ENCODE data around the gene TMEM150C.

The TMEM150C gene

GRCh38 chr4:82579932-82580331, 18.1 kb upstream of the TMEM150C start:
- TF ChIP-seq SIN3A (IDR thresholded peaks at IDR 0.05; ENCODE audit: borderline replicate concordance, insufficient read depth, low read length) = no peak
- TF ChIP-seq REST (IDR thresholded peaks at IDR 0.05; ENCODE audit: insufficient read depth in 1 of 2, low read depth in 2 of 2, low read length in 2 of 2) = no peak
- no peak for TF ChIP-seq TAF1 (IDR thresholded peaks at IDR 0.05; ENCODE audit: borderline replicate concordance, insufficient read depth, low read length)
- no peak for TF ChIP-seq FOXP2 (optimal IDR thresholded peaks at IDR 0.05; ENCODE audit: borderline replicate concordance, extremely low read depth, extremely low read length, insufficient read depth)

- no peak for TF ChIP-seq TAF1 (IDR thresholded peaks at IDR 0.05; ENCODE audit: borderline replicate concordance, insufficient read depth, low read length)
- TF ChIP-seq REST (IDR thresholded peaks at IDR 0.05; ENCODE audit: insufficient read depth in 1 of 2, low read depth in 2 of 2, low read length in 2 of 2) = no peak
- no peak for TF ChIP-seq POLR2AphosphoS5 (IDR thresholded peaks at IDR 0.05; ENCODE audit: low read depth, low read length)
- no peak for TF ChIP-seq SIN3A (IDR thresholded peaks at IDR 0.05; ENCODE audit: borderline replicate concordance, insufficient read depth, low read length)
These were observed 17.1 kb upstream of the TMEM150C start for GRCh38 chr4:82578935-82579334.

GRCh38 chr4:82577451-82577850, 15.7 kb upstream of the TMEM150C start:
- TF ChIP-seq TAF1 (IDR thresholded peaks at IDR 0.05; ENCODE audit: borderline replicate concordance, insufficient read depth, low read length) = no peak
- TF ChIP-seq FOXP2 (optimal IDR thresholded peaks at IDR 0.05; ENCODE audit: borderline replicate concordance, extremely low read depth, extremely low read length, insufficient read depth) = no peak
- no peak for TF ChIP-seq REST (IDR thresholded peaks at IDR 0.05; ENCODE audit: insufficient read depth in 1 of 2, low read depth in 2 of 2, low read length in 2 of 2)
- no peak for TF ChIP-seq POLR2AphosphoS5 (IDR thresholded peaks at IDR 0.05; ENCODE audit: low read depth, low read length)
- TF ChIP-seq SIN3A (IDR thresholded peaks at IDR 0.05; ENCODE audit: borderline replicate concordance, insufficient read depth, low read length) = no peak

- TF ChIP-seq TAF1 (IDR thresholded peaks at IDR 0.05; ENCODE audit: borderline replicate concordance, insufficient read depth, low read length) = no peak
- TF ChIP-seq POLR2AphosphoS5 (IDR thresholded peaks at IDR 0.05; ENCODE audit: low read depth, low read length) = no peak
- TF ChIP-seq FOXP2 (optimal IDR thresholded peaks at IDR 0.05; ENCODE audit: borderline replicate concordance, extremely low read depth, extremely low read length, insufficient read depth) = no peak
- TF ChIP-seq SIN3A (IDR thresholded peaks at IDR 0.05; ENCODE audit: borderline replicate concordance, insufficient read depth, low read length) = no peak
- TF ChIP-seq REST (IDR thresholded peaks at IDR 0.05; ENCODE audit: insufficient read depth in 1 of 2, low read depth in 2 of 2, low read length in 2 of 2) = no peak
These were observed 7.9 kb upstream of the TMEM150C start for GRCh38 chr4:82569727-82570126.

- no peak for TF ChIP-seq REST (IDR thresholded peaks at IDR 0.05; ENCODE audit: insufficient read depth in 1 of 2, low read depth in 2 of 2, low read length in 2 of 2)
- no peak for TF ChIP-seq TAF1 (IDR thresholded peaks at IDR 0.05; ENCODE audit: borderline replicate concordance, insufficient read depth, low read length)
- no peak for TF ChIP-seq FOXP2 (optimal IDR thresholded peaks at IDR 0.05; ENCODE audit: borderline replicate concordance, extremely low read depth, extremely low read length, insufficient read depth)
- no peak for TF ChIP-seq POLR2AphosphoS5 (IDR thresholded peaks at IDR 0.05; ENCODE audit: low read depth, low read length)
These were observed 7.3 kb upstream of the TMEM150C start for GRCh38 chr4:82569076-82569475.
